Endothelial cell of umbilical vein (primary cell): ENCODE data around the gene BLTP2. TPM values are rescaled to one million over a fixed set of nuclear protein-coding genes. Genes with fewer than 3 reads are reported as not detected.

ENCODE experiments used
- BruUV-seq: library from RNA; stranded (reverse); fragments of 400-500 nt; replicated peaks from 2 replicates; lab custom pipeline; 2021; lab: Mats Ljungman, UMichigan
- CTCF ChIA-PET: fragments of 300-600, 350-600 bp; sonication (Branson Sonifier 250); formaldehyde crosslinking; loops from one replicate; lab custom pipeline; 2021; ENCODE audit warnings: antibody characterized with exemption, inconsistent platforms; lab: Charles Lee
- POLR2A ChIA-PET: fragments of 300-600, 350-600 bp; sonication (Branson Sonifier 250); formaldehyde crosslinking; loops from one replicate; lab custom pipeline; 2021; ENCODE audit warnings: antibody characterized with exemption, inconsistent platforms; lab: Charles Lee
- DNase-seq: peaks from one replicate; pipeline ENCODE4 v3.0.0-alpha.2; 2011; ENCODE audit warnings: low read depth, low spot score
- FAIRE-seq: peaks from 2 replicates; lab custom pipeline; 2011; peaks lifted over from hg19 to GRCh38; lab: Jason Lieb, UNC
- H2AFZ ChIP-seq: 2 replicates; pipeline ENCODE4 v1.6.0; 2012; ENCODE audit warnings: low read depth, low read length, control low read depth, inconsistent platforms
- H3K27ac ChIP-seq: 2 replicates; pipeline ENCODE4 v1.5.1; 2011; ENCODE audit warnings: low read depth, mild to moderate bottlenecking, control low read depth, low read length, moderate library complexity; ENCODE audit not compliant: insufficient read depth
- H3K27me3 ChIP-seq, 2 experiments: 2 replicates each; pipeline versions ENCODE4 v1.6.0 to v1.6.1; 2011; ENCODE audit warnings: low read length in 2 of 2, mixed read lengths in 1 of 2; ENCODE audit not compliant: control insufficient read depth in 2 of 2, insufficient read depth in 2 of 2
- H3K36me3 ChIP-seq, 2 experiments: 2 replicates in 1 of 2; 3 replicates in 1 of 2; pipeline ENCODE4 v1.5.1; 2011; ENCODE audit warnings: low read length in 2 of 2, mild to moderate bottlenecking in 1 of 2, moderate library complexity in 1 of 2; ENCODE audit not compliant: control insufficient read depth in 2 of 2, insufficient read depth in 2 of 2; ENCODE audit errors: extremely low read depth in 1 of 2
- H3K4me1 ChIP-seq: 3 replicates; pipeline ENCODE4 v1.5.1; 2011; ENCODE audit warnings: mild to moderate bottlenecking, low read length; ENCODE audit not compliant: control insufficient read depth, insufficient read depth; ENCODE audit errors: extremely low read depth
- H3K4me2 ChIP-seq: 2 replicates; pipeline ENCODE4 v1.6.1; 2011; ENCODE audit warnings: low read length, control low read depth, mixed read lengths; ENCODE audit not compliant: insufficient read depth
- H3K4me3 ChIP-seq, 3 experiments: fragments of 200-600 bp in 1 of 3; sonication (generic), shearing (Covaris generic) in 1 of 3; replicated peaks in 1 of 3; 2 replicates each; pipeline ENCODE4 v1.5.1; 2011 to 2016; ENCODE audit warnings: control low read depth in 3 of 3, low read length in 3 of 3, mild to moderate bottlenecking in 2 of 3, inconsistent platforms in 1 of 3, low read depth in 1 of 3, moderate library complexity in 1 of 3; ENCODE audit not compliant: insufficient read depth in 1 of 3
- H3K79me2 ChIP-seq: 2 replicates; pipeline ENCODE4 v1.6.0; 2012; ENCODE audit warnings: low read length, inconsistent platforms; ENCODE audit not compliant: control insufficient read depth, insufficient read depth
- H3K9ac ChIP-seq: replicated peaks from 2 replicates; pipeline ENCODE3; 2011; ENCODE audit warnings: low read length, control low read depth; ENCODE audit not compliant: insufficient read depth; ENCODE audit errors: extremely low read depth
- H3K9me1 ChIP-seq: replicated peaks from 3 replicates; pipeline ENCODE4 v1.6.0; 2011; ENCODE audit warnings: mild to moderate bottlenecking, low read length; ENCODE audit not compliant: control insufficient read depth, insufficient read depth; ENCODE audit errors: extremely low read depth
- H3K9me3 ChIP-seq: replicated peaks from 2 replicates; pipeline ENCODE4 v1.5.1; 2012; ENCODE audit warnings: low read length, inconsistent platforms; ENCODE audit not compliant: control insufficient read depth, insufficient read depth
- H4K20me1 ChIP-seq: replicated peaks from 2 replicates; pipeline ENCODE3; 2011; ENCODE audit warnings: mild to moderate bottlenecking, low read length; ENCODE audit not compliant: control insufficient read depth, insufficient read depth; ENCODE audit errors: extremely low read depth
- FOS ChIP-seq: IDR thresholded peaks from 2 replicates; pipeline ENCODE4 v1.6.1; 2011; ENCODE audit warnings: mild to moderate bottlenecking, low read length, moderate library complexity, borderline replicate concordance; ENCODE audit not compliant: insufficient read depth
- GATA2 ChIP-seq: IDR thresholded peaks from 2 replicates; pipeline ENCODE4 v1.7.0; 2011; ENCODE audit warnings: low read depth, mild to moderate bottlenecking, moderate library complexity, mixed read lengths, low read length; ENCODE audit not compliant: insufficient read length, insufficient read depth
- JUN ChIP-seq: IDR thresholded peaks from 2 replicates; pipeline ENCODE4 v1.6.1; 2011; ENCODE audit warnings: borderline replicate concordance, low read depth; ENCODE audit not compliant: insufficient read length, insufficient read depth
- MYC ChIP-seq: IDR thresholded peaks from one replicate; pipeline ENCODE4 v1.6.1; 2011; ENCODE audit warnings: mild to moderate bottlenecking, low read depth, low read length
- POLR2A ChIP-seq: IDR thresholded peaks from 2 replicates; pipeline ENCODE4 v1.6.1; 2012; ENCODE audit warnings: low read depth, mild to moderate bottlenecking, control low read depth, low read length
- POLR2AphosphoS5 ChIP-seq: IDR thresholded peaks from 2 replicates; pipeline ENCODE4 v1.6.1; 2012; ENCODE audit warnings: low read depth, mild to moderate bottlenecking, control low read depth, low read length, moderate library complexity; ENCODE audit not compliant: insufficient read depth
- dilution Hi-C: fragments of 300-500 bp; cut with MboI; formaldehyde crosslinking; loops from one replicate; pipeline ENCODE4 v1.15.0; 2019; ENCODE audit warnings: low sequenced_read_pairs; ENCODE audit not compliant: extremely low pct_ligation_motif_present
- intact Hi-C: fragments of 100-400 bp; cut with micrococcal nuclease; formaldehyde crosslinking; loops from one replicate; pipeline ENCODE4 v1.10.0; 2022
- polyA plus RNA-seq, 4 experiments: library from polyadenylated mRNA; depleted of rRNA in 3 of 4; stranded (reverse) in 3 of 4; unstranded in 1 of 4; fragments of >200 nt; gene quantifications; 2 replicates each; pipeline versions ENCODE4 v1.2.1 to v1.2.3, GENCODE V29; 2011 to 2012; ENCODE audit warnings: missing spikeins in 1 of 4
- total RNA-seq: library from RNA; stranded (reverse); gene quantifications from 2 replicates; pipeline ENCODE4 v1.2.3, GENCODE V29; 2021
- TF ChIP-seq, protein P1 (sequence below): IDR thresholded peaks from 2 replicates; pipeline ENCODE4 v1.6.1; 2011; ENCODE audit not compliant: insufficient read depth, insufficient read length
- TF ChIP-seq, protein P2 (sequence below), 2 donors: IDR thresholded peaks; 1 replicate in 1 of 2; 2 replicates in 1 of 2; pipeline ENCODE4 v1.5.1; 2011; ENCODE audit warnings: low read length in 2 of 2, mild to moderate bottlenecking in 2 of 2, moderate library complexity in 2 of 2, control low read depth in 1 of 2, inconsistent platforms in 1 of 2, low read depth in 1 of 2; ENCODE audit not compliant: insufficient read depth in 1 of 2; ENCODE audit errors: extremely low read depth in 1 of 2

BLTP2 gene
- total and polyA plus RNA-seq, 2 donors (not counting 3 experiments of a cell fraction or from before 2014, with no cell fraction given): 91.4 to 164 TPM

DNA sequence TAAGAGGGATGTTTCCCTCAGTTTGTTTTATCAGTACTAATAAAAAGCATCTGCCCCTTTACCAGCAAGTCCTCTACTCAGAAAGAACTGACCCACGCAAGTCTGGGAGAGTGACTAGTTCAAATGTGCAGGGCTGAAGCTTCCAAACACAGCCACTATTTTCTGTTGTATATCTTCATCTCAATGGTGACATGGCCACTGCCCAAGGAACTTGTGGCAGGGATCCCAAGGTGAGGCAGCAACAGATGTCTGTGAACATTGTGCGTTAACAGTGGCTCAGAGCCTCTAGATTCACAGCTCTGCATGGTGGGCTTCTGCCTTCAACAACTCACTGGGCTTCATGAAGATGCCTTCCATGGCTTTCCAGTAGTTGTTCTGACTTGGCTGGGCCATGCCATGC, 3.7 kb upstream of the BLTP2 start:
- BruUV-seq: no TSS peak
- no peak for TF ChIP-seq GATA2
- TF ChIP-seq POLR2A: no peak
- TF ChIP-seq JUN: no peak
- TF ChIP-seq, protein P1, sequence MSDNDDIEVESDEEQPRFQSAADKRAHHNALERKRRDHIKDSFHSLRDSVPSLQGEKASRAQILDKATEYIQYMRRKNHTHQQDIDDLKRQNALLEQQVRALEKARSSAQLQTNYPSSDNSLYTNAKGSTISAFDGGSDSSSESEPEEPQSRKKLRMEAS: no peak
- TF ChIP-seq POLR2AphosphoS5: no peak
- TF ChIP-seq, protein P2, sequence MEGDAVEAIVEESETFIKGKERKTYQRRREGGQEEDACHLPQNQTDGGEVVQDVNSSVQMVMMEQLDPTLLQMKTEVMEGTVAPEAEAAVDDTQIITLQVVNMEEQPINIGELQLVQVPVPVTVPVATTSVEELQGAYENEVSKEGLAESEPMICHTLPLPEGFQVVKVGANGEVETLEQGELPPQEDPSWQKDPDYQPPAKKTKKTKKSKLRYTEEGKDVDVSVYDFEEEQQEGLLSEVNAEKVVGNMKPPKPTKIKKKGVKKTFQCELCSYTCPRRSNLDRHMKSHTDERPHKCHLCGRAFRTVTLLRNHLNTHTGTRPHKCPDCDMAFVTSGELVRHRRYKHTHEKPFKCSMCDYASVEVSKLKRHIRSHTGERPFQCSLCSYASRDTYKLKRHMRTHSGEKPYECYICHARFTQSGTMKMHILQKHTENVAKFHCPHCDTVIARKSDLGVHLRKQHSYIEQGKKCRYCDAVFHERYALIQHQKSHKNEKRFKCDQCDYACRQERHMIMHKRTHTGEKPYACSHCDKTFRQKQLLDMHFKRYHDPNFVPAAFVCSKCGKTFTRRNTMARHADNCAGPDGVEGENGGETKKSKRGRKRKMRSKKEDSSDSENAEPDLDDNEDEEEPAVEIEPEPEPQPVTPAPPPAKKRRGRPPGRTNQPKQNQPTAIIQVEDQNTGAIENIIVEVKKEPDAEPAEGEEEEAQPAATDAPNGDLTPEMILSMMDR (IDR thresholded peaks at IDR 0.05; ENCODE audit: extremely low read depth in 1 of 2, insufficient read depth in 1 of 2, low read depth in 1 of 2, low read length in 2 of 2): no peak
- no peak for TF ChIP-seq MYC
- no peak for TF ChIP-seq FOS

More for the DNA sequence above, 3.7 kb upstream of the BLTP2 start:
- ChIA-PET CTCF (interaction anchor here (0.8 to 2.8 kb wide), 4 partner anchors 9 to 305 kb away, joined by 3 to 49 read pairs (median 5); partner anchors contain the start of genes SDF2 and SUPT6H), POLR2A (no interaction called here)
- dilution Hi-C loops: no loop called here
- Histone ChIP-seq H3K9me3 (no peaks in the 10 kb centered on the region), H3K4me3 (no peak overlapping the region), H2AFZ (no peak overlapping the region), H3K9ac (no peak overlapping the region), H3K27me3 (no peaks in the 10 kb centered on the region), H4K20me1 (no peaks in the 10 kb centered on the region), H3K79me2 (peaks cover 12% of the 10 kb centered on the region), H3K4me1 (peaks cover 18% of the 10 kb centered on the region), H3K36me3 (peaks cover 7 to 11% of the 10 kb centered on the region in 2 experiments), H3K27ac (no peak overlapping the region), H3K4me2 (no peak overlapping the region), H3K9me1 (no peaks in the 10 kb centered on the region)
- FAIRE-seq (no peak), DNase-seq (no peak)
- intact Hi-C loops: loop anchor here (5.0 kb wide), 1 partner anchor 69 kb away; the partner anchor contains the start of genes RAB34 and RPL23A
